ENCODE measurements around the gene NRXN2. TPM values are rescaled to one million over a fixed set of nuclear protein-coding genes. Genes with fewer than 3 reads are reported as not detected.

Gene NRXN2
- total RNA-seq, 2 experiments from 2014 or later = 0.07 to 0.22 TPM

GRCh38 chr11:64676261-64676615, 46.8 kb downstream of the NRXN2 start:
- POLR2A ChIA-PET = no interaction called here
- intact Hi-C loops (cut with micrococcal nuclease) = no loop called here
- peaks cover 24% of the 10 kb centered on the region for H3K27me3 Mint-ChIP-seq
- DNase-seq (no peak), ATAC-seq (no peak)
- H3K36me3 Mint-ChIP-seq (ENCODE audit: low read depth) = no peaks in the 10 kb centered on the region
- H3K4me1 Mint-ChIP-seq (ENCODE audit: low read depth) = peaks cover 2% of the 10 kb centered on the region
- no peak for TF ChIP-seq CTCF (IDR thresholded peaks at IDR 0.05)
- no peak overlapping the region for H3K27ac Mint-ChIP-seq
- H3K4me3 Mint-ChIP-seq = no peak overlapping the region
- CTCF ChIA-PET = no interaction called here
- H3K9me3 Mint-ChIP-seq = no peaks in the 10 kb centered on the region

- ChIA-PET CTCF (interaction anchor here (1.3 to 1.5 kb wide), 3 partner anchors 13 to 67 kb away, joined by 5 to 6 read pairs (median 6); no protein-coding TSS in a partner anchor), POLR2A (no interaction called here)
- Mint-ChIP-seq H3K27ac (no peak overlapping the region), H3K9me3 (no peaks in the 10 kb centered on the region), H3K27me3 (peaks cover 28% of the 10 kb centered on the region), H3K4me1 (ENCODE audit: low read depth) (peaks cover 2% of the 10 kb centered on the region), H3K4me3 (no peak overlapping the region), H3K36me3 (ENCODE audit: low read depth) (no peaks in the 10 kb centered on the region)
- ATAC-seq = no peak
- no peak for DNase-seq
- no peak for TF ChIP-seq CTCF (IDR thresholded peaks at IDR 0.05)
- intact Hi-C loops (cut with micrococcal nuclease) = no loop called here
These were observed 47.3 kb downstream of the NRXN2 start for GRCh38 chr11:64675450-64676260.

GRCh38 chr11:64674774-64675173, 48.2 kb downstream of the NRXN2 start:
- intact Hi-C loops (cut with micrococcal nuclease) = no loop called here
- H3K27ac Mint-ChIP-seq = no peak overlapping the region
- peaks cover 2% of the 10 kb centered on the region for H3K4me1 Mint-ChIP-seq (ENCODE audit: low read depth)
- H3K4me3 Mint-ChIP-seq = no peak overlapping the region
- no peaks in the 10 kb centered on the region for H3K9me3 Mint-ChIP-seq
- DNase-seq (no peak), ATAC-seq (no peak)
- peaks cover 28% of the 10 kb centered on the region for H3K27me3 Mint-ChIP-seq
- no peaks in the 10 kb centered on the region for H3K36me3 Mint-ChIP-seq (ENCODE audit: low read depth)
- ChIA-PET CTCF (interaction anchor here (1.0 to 1.7 kb wide), 5 partner anchors 14 to 225 kb away, joined by 4 to 6 read pairs (median 5); no protein-coding TSS in a partner anchor), POLR2A (no interaction called here)
- no peak for TF ChIP-seq CTCF (IDR thresholded peaks at IDR 0.05)

GRCh38 chr11:64673279-64673678, 49.7 kb downstream of the NRXN2 start:
- POLR2A ChIA-PET = no interaction called here
- H3K27ac Mint-ChIP-seq = no peak overlapping the region
- ATAC-seq (no peak), DNase-seq (no peak)
- no peak for TF ChIP-seq CTCF (IDR thresholded peaks at IDR 0.05)
- intact Hi-C loops (cut with micrococcal nuclease) = no loop called here
- no peaks in the 10 kb centered on the region for H3K9me3 Mint-ChIP-seq
- H3K27me3 Mint-ChIP-seq = peaks cover 27% of the 10 kb centered on the region
- no peak overlapping the region for H3K4me3 Mint-ChIP-seq
- CTCF ChIA-PET = interaction anchor here (1.3 to 1.7 kb wide), 2 partner anchors 15 to 223 kb away, joined by 4 to 11 read pairs; no protein-coding TSS in a partner anchor
- H3K36me3 Mint-ChIP-seq (ENCODE audit: low read depth) = no peaks in the 10 kb centered on the region
- peaks cover 2% of the 10 kb centered on the region for H3K4me1 Mint-ChIP-seq (ENCODE audit: low read depth)

GRCh38 chr11:64672875-64673274, 50.1 kb downstream of the NRXN2 start:
- CTCF ChIA-PET = interaction anchor here (1.3 kb wide), 1 partner anchor 16 kb away, joined by 11 read pairs; no protein-coding TSS in a partner anchor
- DNase-seq (no peak), ATAC-seq (no peak)
- H3K4me1 Mint-ChIP-seq (ENCODE audit: low read depth) = peaks cover 2% of the 10 kb centered on the region
- peaks cover 26% of the 10 kb centered on the region for H3K27me3 Mint-ChIP-seq
- H3K9me3 Mint-ChIP-seq = no peaks in the 10 kb centered on the region
- no peak overlapping the region for H3K4me3 Mint-ChIP-seq
- TF ChIP-seq CTCF (IDR thresholded peaks at IDR 0.05) = no peak
- intact Hi-C loops (cut with micrococcal nuclease) = no loop called here
- no peak overlapping the region for H3K27ac Mint-ChIP-seq
- POLR2A ChIA-PET = no interaction called here
- no peaks in the 10 kb centered on the region for H3K36me3 Mint-ChIP-seq (ENCODE audit: low read depth)
